Stimulated activated naive CD8-positive, alpha-beta T cell treated with anti-CD3 and anti-CD28 coated beads, Interleukin-15, Interleukin-2, amounts not matched to agents 100 ng/mL and 50 ng/mL, for 24 hours (primary cell): Measurements from ENCODE around the gene DAPK1.

Source experiments
- H3K27ac Mint-ChIP-seq: one replicate; pipeline ENCODE4 v1.8.0; 2021; ENCODE audit warnings: mild to moderate bottlenecking, mixed read lengths
- H3K27me3 Mint-ChIP-seq: one replicate; pipeline ENCODE4 v1.8.0; 2021; ENCODE audit warnings: mixed read lengths
- H3K36me3 Mint-ChIP-seq: one replicate; pipeline ENCODE4 v1.8.0; 2021; ENCODE audit warnings: low read depth, mixed read lengths
- H3K4me1 Mint-ChIP-seq: one replicate; pipeline ENCODE4 v1.8.0; 2021; ENCODE audit warnings: low read depth, mixed read lengths
- H3K4me3 Mint-ChIP-seq: one replicate; pipeline ENCODE4 v1.8.0; 2021; ENCODE audit warnings: mild to moderate bottlenecking, mixed read lengths
- H3K9me3 Mint-ChIP-seq: one replicate; pipeline ENCODE4 v1.8.0; 2021; ENCODE audit warnings: mixed read lengths

The DAPK1 gene

GRCh38 chr9:87604886-87605588, 107.4 kb downstream of the DAPK1 start:
- no peak overlapping the region for H3K27ac Mint-ChIP-seq
- H3K36me3 Mint-ChIP-seq: no peaks in the 10 kb centered on the region
- H3K27me3 Mint-ChIP-seq: peaks cover 16% of the 10 kb centered on the region

GRCh38 chr9:87605676-87606075, 108.0 kb downstream of the DAPK1 start:
- Mint-ChIP-seq H3K27ac (no peak overlapping the region), H3K4me1 (peaks cover 11% of the 10 kb centered on the region), H3K27me3 (peaks cover 16% of the 10 kb centered on the region), H3K36me3 (no peaks in the 10 kb centered on the region), H3K9me3 (peaks cover 7% of the 10 kb centered on the region), H3K4me3 (no peak overlapping the region)

More at GRCh38 chr9:87604886-87605588, 107.4 kb downstream of the DAPK1 start:
- peaks cover 11% of the 10 kb centered on the region for H3K4me1 Mint-ChIP-seq
- H3K9me3 Mint-ChIP-seq: peaks cover 7% of the 10 kb centered on the region
- no peak overlapping the region for H3K4me3 Mint-ChIP-seq

- Mint-ChIP-seq H3K4me3 (no peak overlapping the region), H3K27me3 (peaks cover 16% of the 10 kb centered on the region), H3K27ac (no peak overlapping the region), H3K9me3 (peaks cover 7% of the 10 kb centered on the region), H3K36me3 (no peaks in the 10 kb centered on the region), H3K4me1 (peaks cover 11% of the 10 kb centered on the region)
Observed at GRCh38 chr9:87606841-87607521, 109.3 kb downstream of the DAPK1 start.

GRCh38 chr9:87607859-87608258, 110.2 kb downstream of the DAPK1 start:
- Mint-ChIP-seq H3K27ac (no peak overlapping the region), H3K27me3 (peaks cover 16% of the 10 kb centered on the region), H3K4me1 (peaks cover 11% of the 10 kb centered on the region), H3K36me3 (no peaks in the 10 kb centered on the region), H3K9me3 (peaks cover 7% of the 10 kb centered on the region), H3K4me3 (no peak overlapping the region)

GRCh38 chr9:87609002-87609401, 111.3 kb downstream of the DAPK1 start:
- H3K9me3 Mint-ChIP-seq: peaks cover 7% of the 10 kb centered on the region
- H3K4me1 Mint-ChIP-seq: peaks cover 11% of the 10 kb centered on the region
- H3K27ac Mint-ChIP-seq: no peak overlapping the region
- H3K36me3 Mint-ChIP-seq: no peaks in the 10 kb centered on the region
- peaks cover 15% of the 10 kb centered on the region for H3K27me3 Mint-ChIP-seq
- no peak overlapping the region for H3K4me3 Mint-ChIP-seq

DNA sequence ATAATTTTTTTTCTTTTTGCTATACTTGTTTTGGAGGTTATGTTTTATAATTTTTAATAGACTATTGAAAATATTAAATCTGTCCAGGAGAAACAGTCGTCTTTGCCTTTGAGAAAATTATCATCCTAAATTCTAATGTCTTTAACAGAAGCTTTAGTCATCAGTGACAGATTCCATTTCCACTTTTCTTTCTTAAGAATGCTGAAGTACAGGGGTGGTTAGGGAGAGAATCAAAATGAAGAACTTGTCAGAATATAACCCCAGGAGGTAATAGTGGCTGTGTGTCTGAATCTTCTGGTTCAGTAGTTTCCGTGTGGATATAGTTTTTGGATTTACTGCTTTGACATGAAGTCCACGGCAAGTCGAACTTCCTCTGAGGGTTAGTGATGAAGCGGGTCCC, 111.8 kb downstream of the DAPK1 start:
- Mint-ChIP-seq H3K4me3 (no peak overlapping the region), H3K4me1 (peaks cover 11% of the 10 kb centered on the region), H3K36me3 (no peaks in the 10 kb centered on the region), H3K9me3 (peaks cover 7% of the 10 kb centered on the region), H3K27ac (no peak overlapping the region), H3K27me3 (peaks cover 11% of the 10 kb centered on the region)

DNA sequence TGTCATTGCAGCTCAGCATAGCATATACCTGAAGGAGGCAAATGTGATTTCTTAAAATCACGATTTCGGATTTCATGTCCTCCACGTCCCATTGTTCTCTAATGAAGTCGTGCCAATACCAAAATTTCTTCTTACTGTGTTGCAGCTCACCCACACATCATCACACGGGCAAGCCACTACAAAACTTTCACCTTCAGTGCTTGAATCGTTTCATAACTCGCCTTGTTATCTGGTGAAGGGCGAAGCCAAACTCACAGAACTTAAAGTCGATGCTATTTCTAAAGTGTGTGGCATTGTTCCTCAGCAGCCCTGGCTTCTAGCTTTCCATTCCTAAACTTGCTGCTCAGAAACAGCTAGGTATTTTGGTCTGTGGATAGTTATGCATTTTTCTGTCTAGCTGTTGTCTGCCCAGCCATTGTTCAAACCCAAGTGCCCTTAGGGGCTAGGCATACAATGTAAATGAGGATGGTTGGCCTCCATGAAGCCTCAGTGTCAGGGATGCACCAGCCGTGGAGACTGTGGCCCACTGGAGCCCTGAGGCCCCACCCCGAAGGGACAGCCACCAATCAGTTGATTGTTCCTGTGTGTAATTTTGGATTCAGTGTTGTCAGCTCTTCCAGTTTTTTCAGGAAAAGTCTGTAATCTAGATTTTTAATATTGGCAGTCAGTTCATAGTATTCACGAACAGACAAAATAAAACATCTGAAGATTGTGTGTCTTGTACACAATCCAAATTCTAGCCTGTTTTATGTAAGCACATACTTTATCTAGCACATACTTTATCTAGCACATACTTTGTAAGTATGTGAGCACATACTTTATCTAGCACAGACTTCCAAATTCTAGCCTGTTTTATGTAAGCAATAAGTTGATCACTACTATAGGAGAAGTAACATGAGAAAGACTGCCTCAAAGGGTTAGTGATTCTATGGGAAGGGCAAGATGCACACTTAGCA, 112.8 kb downstream of the DAPK1 start:
- Mint-ChIP-seq H3K4me1 (peaks cover under 1% of the 10 kb centered on the region), H3K4me3 (no peak overlapping the region), H3K36me3 (no peaks in the 10 kb centered on the region), H3K27ac (no peak overlapping the region), H3K27me3 (peaks cover 1% of the 10 kb centered on the region), H3K9me3 (peaks cover 7% of the 10 kb centered on the region)

DNA sequence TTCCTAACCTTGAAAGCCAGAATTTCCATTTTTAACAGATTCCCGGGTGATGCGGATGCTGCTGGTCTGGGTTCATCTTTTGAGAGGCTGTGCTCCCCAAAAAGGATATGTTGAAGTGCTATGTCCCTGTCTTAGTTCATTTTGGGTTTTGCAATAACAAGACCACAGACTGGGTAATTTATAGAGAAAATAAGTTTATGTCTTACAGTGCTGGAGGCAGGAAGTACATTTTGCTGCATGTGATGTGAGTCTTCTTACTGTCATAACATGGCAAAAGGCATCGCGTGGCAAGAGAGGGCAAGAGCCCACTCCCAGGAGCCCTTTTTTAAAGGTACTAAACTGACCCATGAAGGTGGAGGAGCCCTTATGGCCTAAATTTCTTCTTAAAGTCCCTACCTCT, 114.1 kb downstream of the DAPK1 start:
- no peaks in the 10 kb centered on the region for H3K4me1 Mint-ChIP-seq
- H3K9me3 Mint-ChIP-seq: peaks cover 7% of the 10 kb centered on the region
- no peaks in the 10 kb centered on the region for H3K36me3 Mint-ChIP-seq
- no peaks in the 10 kb centered on the region for H3K27me3 Mint-ChIP-seq
- no peak overlapping the region for H3K27ac Mint-ChIP-seq
- no peak overlapping the region for H3K4me3 Mint-ChIP-seq

DNA sequence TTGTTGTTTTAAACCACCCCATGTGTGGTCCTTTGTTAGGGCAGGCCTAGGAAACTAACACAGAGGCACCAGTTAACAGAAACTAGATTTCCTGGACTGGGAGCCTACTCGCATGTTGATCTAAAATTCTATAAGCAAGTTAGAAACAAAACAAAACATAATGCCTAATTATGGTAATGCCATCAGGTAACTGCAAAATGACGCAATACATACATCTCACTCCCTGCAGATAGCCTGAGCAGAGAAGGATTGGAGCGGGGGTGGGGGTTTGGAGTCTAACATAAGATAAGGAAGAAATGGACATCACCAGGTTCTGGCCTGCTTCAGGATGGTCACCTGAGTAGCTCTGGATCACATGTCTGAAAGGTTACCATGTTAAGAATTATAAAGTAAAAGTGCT, 114.9 kb downstream of the DAPK1 start:
- Mint-ChIP-seq H3K27ac (no peak overlapping the region), H3K4me1 (no peaks in the 10 kb centered on the region), H3K27me3 (no peaks in the 10 kb centered on the region), H3K9me3 (peaks cover 7% of the 10 kb centered on the region), H3K36me3 (no peaks in the 10 kb centered on the region), H3K4me3 (no peak overlapping the region)

- Mint-ChIP-seq H3K4me3 (no peak overlapping the region), H3K9me3 (peaks cover under 1% of the 10 kb centered on the region), H3K36me3 (no peaks in the 10 kb centered on the region), H3K27ac (no peak overlapping the region), H3K27me3 (no peaks in the 10 kb centered on the region), H3K4me1 (no peaks in the 10 kb centered on the region)
Observed at GRCh38 chr9:87613265-87614111, 115.8 kb downstream of the DAPK1 start.

DNA sequence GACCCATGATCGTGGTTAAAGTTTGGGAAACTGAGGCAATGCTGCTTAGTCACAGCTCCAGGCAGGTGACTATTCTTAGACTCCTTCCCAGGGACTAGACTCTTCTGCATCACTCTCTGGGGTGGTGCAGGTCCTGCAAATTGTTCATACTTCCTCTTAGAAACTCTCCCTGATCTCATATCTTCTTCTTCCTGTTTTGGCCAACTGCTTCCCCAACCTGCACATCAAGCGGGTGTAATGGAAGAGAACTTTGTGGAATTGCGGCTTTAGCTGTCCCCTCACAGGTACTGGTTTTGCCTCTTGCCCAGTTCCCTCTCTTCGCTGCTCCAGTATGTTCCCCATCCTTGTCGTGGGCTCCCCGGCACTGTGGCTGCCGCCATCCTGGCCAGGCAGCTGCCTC, 116.7 kb downstream of the DAPK1 start:
- Mint-ChIP-seq H3K36me3 (no peaks in the 10 kb centered on the region), H3K4me3 (no peak overlapping the region), H3K4me1 (no peaks in the 10 kb centered on the region), H3K9me3 (peaks cover 6% of the 10 kb centered on the region), H3K27me3 (no peaks in the 10 kb centered on the region), H3K27ac (no peak overlapping the region)

GRCh38 chr9:87615136-87615535, 117.5 kb downstream of the DAPK1 start:
- H3K36me3 Mint-ChIP-seq: no peaks in the 10 kb centered on the region
- H3K4me3 Mint-ChIP-seq: no peak overlapping the region
- peaks cover 6% of the 10 kb centered on the region for H3K9me3 Mint-ChIP-seq
- H3K27me3 Mint-ChIP-seq: no peaks in the 10 kb centered on the region
- no peaks in the 10 kb centered on the region for H3K4me1 Mint-ChIP-seq
- no peak overlapping the region for H3K27ac Mint-ChIP-seq

DNA sequence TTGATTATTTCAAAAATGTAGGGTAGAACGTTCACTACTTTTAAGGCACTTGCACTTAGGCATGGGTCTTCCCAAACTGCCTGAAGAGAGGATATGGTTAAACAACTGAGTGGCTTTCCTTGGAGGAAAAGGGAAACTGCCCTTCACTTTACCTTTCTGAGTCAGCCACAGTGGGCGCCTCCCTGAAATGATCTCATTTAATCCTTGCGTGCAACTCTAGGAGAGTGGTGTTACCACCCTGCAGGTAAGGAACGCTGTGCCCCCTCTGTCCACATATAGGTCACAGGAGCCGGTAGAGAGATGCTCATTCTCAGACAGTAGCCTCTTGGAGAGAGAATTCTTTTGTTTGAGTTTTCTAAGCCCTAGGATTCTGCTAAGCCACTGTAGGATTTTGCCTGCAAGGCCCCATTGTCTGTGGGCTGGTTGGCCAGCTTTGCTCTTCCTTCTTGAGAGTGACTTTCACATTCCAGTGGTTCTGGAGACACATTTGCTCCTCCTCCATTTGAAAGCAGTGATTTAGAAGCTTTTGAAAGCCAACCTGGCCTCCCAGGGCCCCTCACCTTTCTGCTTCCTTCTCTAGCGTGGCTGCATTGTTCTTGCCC, 118.0 kb downstream of the DAPK1 start:
- peaks cover 6% of the 10 kb centered on the region for H3K9me3 Mint-ChIP-seq
- H3K4me1 Mint-ChIP-seq: no peaks in the 10 kb centered on the region
- no peaks in the 10 kb centered on the region for H3K36me3 Mint-ChIP-seq
- no peaks in the 10 kb centered on the region for H3K27me3 Mint-ChIP-seq
- no peak overlapping the region for H3K4me3 Mint-ChIP-seq
- no peak overlapping the region for H3K27ac Mint-ChIP-seq

DNA sequence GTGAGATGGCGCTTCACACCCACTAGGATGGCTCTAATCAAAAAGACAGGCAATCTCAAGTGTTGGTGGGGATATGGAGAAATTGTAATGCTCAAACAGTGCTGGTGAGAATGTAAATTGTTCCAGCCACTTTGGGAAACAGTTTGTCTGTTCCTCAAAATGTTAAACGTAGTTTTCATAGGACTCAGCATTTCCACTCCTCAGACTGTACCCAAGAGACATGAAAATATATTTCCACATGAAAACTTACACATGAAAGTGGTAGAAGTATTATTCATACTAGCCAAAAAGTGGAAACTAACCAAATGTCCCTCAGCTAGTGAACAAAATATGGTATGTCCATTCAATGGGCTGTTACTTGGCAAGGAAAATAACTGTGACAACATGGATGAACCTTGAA, 120.6 kb downstream of the DAPK1 start:
- H3K27me3 Mint-ChIP-seq: no peaks in the 10 kb centered on the region
- H3K36me3 Mint-ChIP-seq: no peaks in the 10 kb centered on the region
- no peak overlapping the region for H3K27ac Mint-ChIP-seq
- H3K9me3 Mint-ChIP-seq: peaks cover 6% of the 10 kb centered on the region
- no peak overlapping the region for H3K4me3 Mint-ChIP-seq
- H3K4me1 Mint-ChIP-seq: no peaks in the 10 kb centered on the region
